ENCODE data around the gene PSME2. TPM values are rescaled to one million over a fixed set of nuclear protein-coding genes. Genes with fewer than 3 reads are reported as not detected.

Gene PSME2
- total and polyA plus RNA-seq, 2 of the 13 experiments (the other 11 are each of a cell fraction or from before 2014, with no cell fraction given) = 332 to 716 TPM

DNA sequence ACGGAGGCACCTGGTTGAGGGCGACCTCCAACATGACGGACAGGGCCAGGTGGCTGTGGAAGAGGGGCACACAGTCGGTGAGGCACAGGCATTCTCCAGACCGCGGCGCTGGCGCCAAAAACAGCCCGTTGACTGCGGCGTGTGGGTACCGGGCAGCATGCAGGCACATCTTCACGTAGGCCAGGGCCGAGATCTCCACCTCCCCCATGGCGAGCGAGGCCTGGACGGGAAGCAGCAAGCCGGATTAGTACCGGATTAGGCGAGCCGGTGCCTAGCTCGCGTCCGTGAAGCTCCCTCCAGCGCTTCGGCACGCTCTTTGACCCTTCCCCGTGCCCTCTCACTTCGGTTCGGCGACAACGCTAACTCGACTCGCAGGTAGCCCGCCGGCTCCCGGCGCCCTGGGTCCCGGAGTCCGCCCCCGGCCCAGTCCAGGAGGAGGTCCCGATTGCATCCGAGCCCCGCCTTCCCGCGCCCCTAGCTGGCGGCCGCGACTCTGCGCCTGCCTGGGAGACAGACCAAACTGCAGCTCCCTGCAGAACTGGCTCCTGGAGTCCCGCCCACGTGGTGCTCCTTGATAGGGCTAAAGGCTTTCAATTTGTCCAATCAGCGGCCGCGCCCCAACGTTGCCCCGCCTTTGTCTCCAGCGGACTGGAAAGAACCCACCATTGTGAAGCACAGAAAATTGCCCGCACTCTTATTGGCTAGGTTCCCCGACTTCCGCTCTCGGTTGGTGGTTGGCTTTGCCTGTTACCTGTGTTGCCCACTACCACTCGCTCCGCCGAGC lies 5.1 kb downstream of the PSME2 start, which contains the start of gene EMC9 (continued):
- peak; percentile 99 for TF ChIP-seq ZNF749 (CRISPR knock-in tag; IDR thresholded peaks at IDR 0.05; ENCODE audit: borderline replicate concordance)
- no peak for TF ChIP-seq FOSL1 (CRISPR knock-in tag; IDR thresholded peaks at IDR 0.05; ENCODE audit: borderline replicate concordance)
- TF ChIP-seq NFRKB (IDR thresholded peaks at IDR 0.05) = no peak
- TF ChIP-seq, protein P1, sequence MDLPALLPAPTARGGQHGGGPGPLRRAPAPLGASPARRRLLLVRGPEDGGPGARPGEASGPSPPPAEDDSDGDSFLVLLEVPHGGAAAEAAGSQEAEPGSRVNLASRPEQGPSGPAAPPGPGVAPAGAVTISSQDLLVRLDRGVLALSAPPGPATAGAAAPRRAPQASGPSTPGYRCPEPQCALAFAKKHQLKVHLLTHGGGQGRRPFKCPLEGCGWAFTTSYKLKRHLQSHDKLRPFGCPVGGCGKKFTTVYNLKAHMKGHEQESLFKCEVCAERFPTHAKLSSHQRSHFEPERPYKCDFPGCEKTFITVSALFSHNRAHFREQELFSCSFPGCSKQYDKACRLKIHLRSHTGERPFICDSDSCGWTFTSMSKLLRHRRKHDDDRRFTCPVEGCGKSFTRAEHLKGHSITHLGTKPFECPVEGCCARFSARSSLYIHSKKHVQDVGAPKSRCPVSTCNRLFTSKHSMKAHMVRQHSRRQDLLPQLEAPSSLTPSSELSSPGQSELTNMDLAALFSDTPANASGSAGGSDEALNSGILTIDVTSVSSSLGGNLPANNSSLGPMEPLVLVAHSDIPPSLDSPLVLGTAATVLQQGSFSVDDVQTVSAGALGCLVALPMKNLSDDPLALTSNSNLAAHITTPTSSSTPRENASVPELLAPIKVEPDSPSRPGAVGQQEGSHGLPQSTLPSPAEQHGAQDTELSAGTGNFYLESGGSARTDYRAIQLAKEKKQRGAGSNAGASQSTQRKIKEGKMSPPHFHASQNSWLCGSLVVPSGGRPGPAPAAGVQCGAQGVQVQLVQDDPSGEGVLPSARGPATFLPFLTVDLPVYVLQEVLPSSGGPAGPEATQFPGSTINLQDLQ (CRISPR knock-in tag; IDR thresholded peaks at IDR 0.05) = no peak
- TF ChIP-seq, protein P2, sequence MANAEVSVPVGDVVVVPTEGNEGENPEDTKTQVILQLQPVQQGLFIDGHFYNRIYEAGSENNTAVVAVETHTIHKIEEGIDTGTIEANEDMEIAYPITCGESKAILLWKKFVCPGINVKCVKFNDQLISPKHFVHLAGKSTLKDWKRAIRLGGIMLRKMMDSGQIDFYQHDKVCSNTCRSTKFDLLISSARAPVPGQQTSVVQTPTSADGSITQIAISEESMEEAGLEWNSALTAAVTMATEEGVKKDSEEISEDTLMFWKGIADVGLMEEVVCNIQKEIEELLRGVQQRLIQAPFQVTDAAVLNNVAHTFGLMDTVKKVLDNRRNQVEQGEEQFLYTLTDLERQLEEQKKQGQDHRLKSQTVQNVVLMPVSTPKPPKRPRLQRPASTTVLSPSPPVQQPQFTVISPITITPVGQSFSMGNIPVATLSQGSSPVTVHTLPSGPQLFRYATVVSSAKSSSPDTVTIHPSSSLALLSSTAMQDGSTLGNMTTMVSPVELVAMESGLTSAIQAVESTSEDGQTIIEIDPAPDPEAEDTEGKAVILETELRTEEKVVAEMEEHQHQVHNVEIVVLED (CRISPR knock-in tag; IDR thresholded peaks at IDR 0.05; ENCODE audit: borderline replicate concordance) = peak; percentile 72
- TF ChIP-seq ZNF567 (CRISPR knock-in tag; IDR thresholded peaks at IDR 0.05; ENCODE audit: borderline replicate concordance) = no peak; the same call in 1 of the 2 replicates
- no peak for TF ChIP-seq ZNF891 (CRISPR knock-in tag; IDR thresholded peaks at IDR 0.05)
- TF ChIP-seq, protein P3, sequence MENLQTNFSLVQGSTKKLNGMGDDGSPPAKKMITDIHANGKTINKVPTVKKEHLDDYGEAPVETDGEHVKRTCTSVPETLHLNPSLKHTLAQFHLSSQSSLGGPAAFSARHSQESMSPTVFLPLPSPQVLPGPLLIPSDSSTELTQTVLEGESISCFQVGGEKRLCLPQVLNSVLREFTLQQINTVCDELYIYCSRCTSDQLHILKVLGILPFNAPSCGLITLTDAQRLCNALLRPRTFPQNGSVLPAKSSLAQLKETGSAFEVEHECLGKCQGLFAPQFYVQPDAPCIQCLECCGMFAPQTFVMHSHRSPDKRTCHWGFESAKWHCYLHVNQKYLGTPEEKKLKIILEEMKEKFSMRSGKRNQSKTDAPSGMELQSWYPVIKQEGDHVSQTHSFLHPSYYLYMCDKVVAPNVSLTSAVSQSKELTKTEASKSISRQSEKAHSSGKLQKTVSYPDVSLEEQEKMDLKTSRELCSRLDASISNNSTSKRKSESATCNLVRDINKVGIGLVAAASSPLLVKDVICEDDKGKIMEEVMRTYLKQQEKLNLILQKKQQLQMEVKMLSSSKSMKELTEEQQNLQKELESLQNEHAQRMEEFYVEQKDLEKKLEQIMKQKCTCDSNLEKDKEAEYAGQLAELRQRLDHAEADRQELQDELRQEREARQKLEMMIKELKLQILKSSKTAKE (CRISPR knock-in tag; IDR thresholded peaks at IDR 0.05; ENCODE audit: borderline replicate concordance) = no peak
- TF ChIP-seq, protein P4, sequence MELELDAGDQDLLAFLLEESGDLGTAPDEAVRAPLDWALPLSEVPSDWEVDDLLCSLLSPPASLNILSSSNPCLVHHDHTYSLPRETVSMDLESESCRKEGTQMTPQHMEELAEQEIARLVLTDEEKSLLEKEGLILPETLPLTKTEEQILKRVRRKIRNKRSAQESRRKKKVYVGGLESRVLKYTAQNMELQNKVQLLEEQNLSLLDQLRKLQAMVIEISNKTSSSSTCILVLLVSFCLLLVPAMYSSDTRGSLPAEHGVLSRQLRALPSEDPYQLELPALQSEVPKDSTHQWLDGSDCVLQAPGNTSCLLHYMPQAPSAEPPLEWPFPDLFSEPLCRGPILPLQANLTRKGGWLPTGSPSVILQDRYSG (CRISPR knock-in tag; IDR thresholded peaks at IDR 0.05) = 0 out of 2 replicates have a peak, but pooled peaks have one; percentile 41
- peak; percentile 29; the same call in 1 of the 2 replicates for TF ChIP-seq FOXO1 (CRISPR knock-in tag; IDR thresholded peaks at IDR 0.05)
- TF ChIP-seq, protein P5, sequence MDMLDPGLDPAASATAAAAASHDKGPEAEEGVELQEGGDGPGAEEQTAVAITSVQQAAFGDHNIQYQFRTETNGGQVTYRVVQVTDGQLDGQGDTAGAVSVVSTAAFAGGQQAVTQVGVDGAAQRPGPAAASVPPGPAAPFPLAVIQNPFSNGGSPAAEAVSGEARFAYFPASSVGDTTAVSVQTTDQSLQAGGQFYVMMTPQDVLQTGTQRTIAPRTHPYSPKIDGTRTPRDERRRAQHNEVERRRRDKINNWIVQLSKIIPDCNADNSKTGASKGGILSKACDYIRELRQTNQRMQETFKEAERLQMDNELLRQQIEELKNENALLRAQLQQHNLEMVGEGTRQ (IDR thresholded peaks at IDR 0.05; ENCODE audit: low read depth, low read length) = peak; percentile 86
- TF ChIP-seq, protein P5 (CRISPR knock-in tag; IDR thresholded peaks at IDR 0.05; ENCODE audit: borderline replicate concordance) = no peak
- no peak; the same call in 1 of the 2 replicates for TF ChIP-seq ZNF484 (CRISPR knock-in tag; IDR thresholded peaks at IDR 0.05; ENCODE audit: borderline replicate concordance, low read depth)
- TF ChIP-seq MXI1 (IDR thresholded peaks at IDR 0.05; ENCODE audit: borderline replicate concordance, low read depth, low read length) = peak; percentile 97; the same call in 1 of the 3 replicates
- TF ChIP-seq, protein P6, sequence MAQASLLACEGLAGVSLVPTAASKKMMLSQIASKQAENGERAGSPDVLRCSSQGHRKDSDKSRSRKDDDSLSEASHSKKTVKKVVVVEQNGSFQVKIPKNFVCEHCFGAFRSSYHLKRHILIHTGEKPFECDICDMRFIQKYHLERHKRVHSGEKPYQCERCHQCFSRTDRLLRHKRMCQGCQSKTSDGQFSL (CRISPR knock-in tag; IDR thresholded peaks at IDR 0.05) = peak; percentile 91
- peak; percentile 82 for TF ChIP-seq ZNF619 (CRISPR knock-in tag; IDR thresholded peaks at IDR 0.05)
- TF ChIP-seq ZNF589 (CRISPR knock-in tag; conservative IDR thresholded peaks at IDR 0.05) = no peak
- peak; percentile 92; the same call in 1 of the 2 replicates for TF ChIP-seq NFE2L1 (CRISPR knock-in tag; IDR thresholded peaks at IDR 0.05; ENCODE audit: borderline replicate concordance)
